ENCODE data around the gene BEND6. TPM values are rescaled to one million over a fixed set of nuclear protein-coding genes. Genes with fewer than 3 reads are reported as not detected.

Gene BEND6
- total RNA-seq, 1 experiment from 2014 or later, result 1.4 TPM

DNA sequence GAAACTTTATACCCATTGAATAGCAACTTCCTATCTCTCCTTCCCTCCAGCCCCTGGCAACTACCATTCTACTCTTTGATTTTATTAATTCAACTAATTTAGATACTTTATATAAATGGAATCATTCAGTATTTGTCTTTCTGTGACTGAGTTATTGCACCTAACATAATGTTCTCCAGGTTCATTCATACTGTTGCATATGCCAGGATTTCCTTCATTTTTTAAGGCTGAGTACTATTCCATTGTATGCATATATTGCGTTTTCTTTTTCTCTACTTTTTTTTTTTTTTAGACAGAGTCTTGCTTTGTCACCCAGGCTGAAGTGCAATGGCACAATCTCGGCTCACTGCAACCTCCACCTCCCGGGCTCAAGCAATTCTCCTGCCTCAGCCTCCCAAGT, 49.5 kb upstream of the BEND6 start:
- Histone ChIP-seq H3K79me2 (ENCODE audit: insufficient read depth, low read length) (no peaks in the 10 kb centered on the region), H3K18ac (ENCODE audit: insufficient read length, low read depth, low read length) (no peak overlapping the region), H2BK120ac (ENCODE audit: low read depth, low read length, poor library complexity, severe bottlenecking) (no peak overlapping the region), H4K8ac (replicated peaks; ENCODE audit: insufficient read length, low read depth, low read length) (no peak overlapping the region), H3K4me2 (ENCODE audit: insufficient read depth, insufficient read length, low read length) (no peak overlapping the region), H3K79me1 (ENCODE audit: insufficient read depth, low read depth, low read length, poor library complexity, severe bottlenecking) (no peaks in the 10 kb centered on the region), H2BK15ac (ENCODE audit: low read depth, low read length) (no peak overlapping the region), H2BK5ac (ENCODE audit: insufficient read length, low read length) (no peak overlapping the region), H3K27ac (ENCODE audit: insufficient read length, low read depth, low read length) (no peak overlapping the region), H3K9me3 (ENCODE audit: control insufficient read depth, low read depth, low read length) (no peaks in the 10 kb centered on the region), H3K27me3 (ENCODE audit: insufficient read depth, low read length) (no peaks in the 10 kb centered on the region), H3K4ac (ENCODE audit: low read depth, low read length) (no peak overlapping the region), H2BK20ac (ENCODE audit: low read depth, low read length, poor library complexity, severe bottlenecking) (no peak overlapping the region), H3K14ac (ENCODE audit: insufficient read depth, low read length) (no peak overlapping the region), H4K5ac (ENCODE audit: insufficient read length, low read depth, low read length) (no peak overlapping the region), H2BK12ac (ENCODE audit: insufficient read length, low read depth, low read length) (no peak overlapping the region), H3K56ac (ENCODE audit: insufficient read length, low read depth, low read length) (no peak overlapping the region), H4K91ac (ENCODE audit: insufficient read length, low read depth, low read length) (no peak overlapping the region), H4K20me1 (ENCODE audit: control insufficient read depth, insufficient read depth, insufficient read length) (no peaks in the 10 kb centered on the region), H2AFZ (ENCODE audit: low read length) (no peak overlapping the region), H3K23ac (ENCODE audit: insufficient read length, low read depth, low read length) (no peak overlapping the region), H3K23me2 (ENCODE audit: insufficient read length, low read depth, low read length, poor library complexity, severe bottlenecking) (peaks cover 3% of the 10 kb centered on the region), H3K9ac (ENCODE audit: extremely low read depth, insufficient read length, low read length) (no peak overlapping the region), H2AK5ac (ENCODE audit: insufficient read length, low read length) (no peak overlapping the region), H3K4me1 (ENCODE audit: insufficient read depth, low read length) (peaks cover 2% of the 10 kb centered on the region; the same call in 1 of the 2 replicates), H3T11ph (ENCODE audit: low read length) (no peak overlapping the region)
- H3K4me1 Mint-ChIP-seq, result peaks cover 14 to 18% of the 10 kb centered on the region in 2 experiments
- H3K9me3 Mint-ChIP-seq, result no peaks in the 10 kb centered on the region
- no peaks in the 10 kb centered on the region; the same call in 1 of the 2 replicates for H3K27me3 Mint-ChIP-seq (ENCODE audit: low read depth)
- WGBS (ENCODE audit: extremely low coverage, insufficient read length, low lambda C conversion rate), result no CpG with 5 or more reads among the region's 3 CpGs
- H3K36me3 Mint-ChIP-seq (ENCODE audit: insufficient read depth in 1 of 3, low read depth in 3 of 3), result no peaks in the 10 kb centered on the region
- H3K4me3 Mint-ChIP-seq, result no peak overlapping the region
- TF ChIP-seq, protein P1, sequence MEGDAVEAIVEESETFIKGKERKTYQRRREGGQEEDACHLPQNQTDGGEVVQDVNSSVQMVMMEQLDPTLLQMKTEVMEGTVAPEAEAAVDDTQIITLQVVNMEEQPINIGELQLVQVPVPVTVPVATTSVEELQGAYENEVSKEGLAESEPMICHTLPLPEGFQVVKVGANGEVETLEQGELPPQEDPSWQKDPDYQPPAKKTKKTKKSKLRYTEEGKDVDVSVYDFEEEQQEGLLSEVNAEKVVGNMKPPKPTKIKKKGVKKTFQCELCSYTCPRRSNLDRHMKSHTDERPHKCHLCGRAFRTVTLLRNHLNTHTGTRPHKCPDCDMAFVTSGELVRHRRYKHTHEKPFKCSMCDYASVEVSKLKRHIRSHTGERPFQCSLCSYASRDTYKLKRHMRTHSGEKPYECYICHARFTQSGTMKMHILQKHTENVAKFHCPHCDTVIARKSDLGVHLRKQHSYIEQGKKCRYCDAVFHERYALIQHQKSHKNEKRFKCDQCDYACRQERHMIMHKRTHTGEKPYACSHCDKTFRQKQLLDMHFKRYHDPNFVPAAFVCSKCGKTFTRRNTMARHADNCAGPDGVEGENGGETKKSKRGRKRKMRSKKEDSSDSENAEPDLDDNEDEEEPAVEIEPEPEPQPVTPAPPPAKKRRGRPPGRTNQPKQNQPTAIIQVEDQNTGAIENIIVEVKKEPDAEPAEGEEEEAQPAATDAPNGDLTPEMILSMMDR (conservative IDR thresholded peaks at IDR 0.05), result no peak
- DNase-seq, result no peak
- H3K27ac Mint-ChIP-seq, result no peak overlapping the region
